GM08714 (cell line): Measurements from ENCODE around the gene INPP4B.

Experiments used
- H3K4me3 ChIP-seq: fragments of 200-500 bp; sonication (Bioruptor generic); 2 replicates; pipeline ENCODE4 v1.5.1; 2014; ENCODE audit warnings: mild to moderate bottlenecking, low read length, inconsistent platforms
- ZNF274 ChIP-seq: IDR thresholded peaks from 2 replicates; pipeline ENCODE4 v1.6.1; 2012; ENCODE audit warnings: mild to moderate bottlenecking, low read depth, low read length

The INPP4B gene

GRCh38 chr4:142041788-142042187, 804.3 kb downstream of the INPP4B start:
- H3K4me3 ChIP-seq = no peak overlapping the region
- no peak for TF ChIP-seq ZNF274

- no peak overlapping the region for H3K4me3 ChIP-seq
- TF ChIP-seq ZNF274 = no peak
These were observed 806.1 kb downstream of the INPP4B start for GRCh38 chr4:142040043-142040442.

- H3K4me3 ChIP-seq = no peak overlapping the region
These were observed 809.1 kb downstream of the INPP4B start for GRCh38 chr4:142036795-142037583.

GRCh38 chr4:142035566-142035965, 810.5 kb downstream of the INPP4B start:
- TF ChIP-seq ZNF274 = no peak

More at GRCh38 chr4:142036795-142037583, 809.1 kb downstream of the INPP4B start:
- TF ChIP-seq ZNF274 = no peak

GRCh38 chr4:142034101-142034500, 812.0 kb downstream of the INPP4B start:
- TF ChIP-seq ZNF274 = no peak
- H3K4me3 ChIP-seq = no peak overlapping the region

More at GRCh38 chr4:142035566-142035965, 810.5 kb downstream of the INPP4B start:
- no peak overlapping the region for H3K4me3 ChIP-seq

- no peak overlapping the region for H3K4me3 ChIP-seq
- no peak for TF ChIP-seq ZNF274
These were observed 816.1 kb downstream of the INPP4B start for GRCh38 chr4:142030010-142030409.

GRCh38 chr4:142021761-142022160, 824.3 kb downstream of the INPP4B start:
- no peak for TF ChIP-seq ZNF274
- no peak overlapping the region for H3K4me3 ChIP-seq

GRCh38 chr4:142021181-142021580, 824.9 kb downstream of the INPP4B start:
- TF ChIP-seq ZNF274 = no peak
- no peak overlapping the region for H3K4me3 ChIP-seq

- H3K4me3 ChIP-seq = no peak overlapping the region
- TF ChIP-seq ZNF274 = no peak
These were observed 830.1 kb downstream of the INPP4B start for GRCh38 chr4:142016031-142016430.

GRCh38 chr4:142009751-142010150, 836.4 kb downstream of the INPP4B start:
- no peak overlapping the region for H3K4me3 ChIP-seq
- no peak for TF ChIP-seq ZNF274

- no peak for TF ChIP-seq ZNF274
- no peak overlapping the region for H3K4me3 ChIP-seq
These were observed 840.6 kb downstream of the INPP4B start for GRCh38 chr4:142005519-142005918.

- no peak overlapping the region for H3K4me3 ChIP-seq
- TF ChIP-seq ZNF274 = no peak
These were observed 846.5 kb downstream of the INPP4B start for GRCh38 chr4:141999446-142000143.

GRCh38 chr4:141995056-141995455, 851.0 kb downstream of the INPP4B start:
- TF ChIP-seq ZNF274 = no peak
- H3K4me3 ChIP-seq = no peak overlapping the region

GRCh38 chr4:141977433-141977832, 868.7 kb downstream of the INPP4B start:
- TF ChIP-seq ZNF274 = no peak
- H3K4me3 ChIP-seq = no peak overlapping the region
